B cell (primary cell): ENCODE results near the gene CBX4.

Experiments used
- CTCF ChIP-seq: fragments of 200-600 bp; IDR thresholded peaks from one replicate; pipeline ENCODE4 v1.8.0; 2022; ENCODE audit warnings: antibody characterized with exemption, mild to moderate bottlenecking
- EZH2 ChIP-seq: IDR thresholded peaks from 2 replicates; pipeline ENCODE4 v1.6.1; 2012; ENCODE audit warnings: borderline replicate concordance, low read depth, mild to moderate bottlenecking, moderate library complexity, low read length; ENCODE audit not compliant: insufficient read depth, poor library complexity, severe bottlenecking

GRCh38 chr17:79804856-79805696, 34.2 kb downstream of the CBX4 start:
- TF ChIP-seq CTCF (no peak), EZH2 (no peak)
